ENCODE results near the gene SYTL5.

Gene SYTL5

GRCh38 chrX:38004046-38004445 lies 2.3 kb upstream of the SYTL5 start:
- TF ChIP-seq POLR2AphosphoS5 (IDR thresholded peaks at IDR 0.05; ENCODE audit: borderline replicate concordance, low read depth, low read length) = no peak
- no peak for TF ChIP-seq EZH2 (IDR thresholded peaks at IDR 0.05)
- no peak for TF ChIP-seq FOXP2 (optimal IDR thresholded peaks at IDR 0.05; ENCODE audit: control extremely low read depth, extremely low read length, insufficient read depth)
- Histone ChIP-seq H3K4me3 (no peak overlapping the region), H3K9ac (ENCODE audit: insufficient read length) (no peak overlapping the region), H3K36me3 (ENCODE audit: insufficient read depth, low read length) (no peaks in the 10 kb centered on the region), H3K9me3 (ENCODE audit: low read depth, low read length) (no peaks in the 10 kb centered on the region), H3K27ac (no peak overlapping the region)
- no peak for DNase-seq (ENCODE audit: low read depth, low spot score)

- no peak for DNase-seq (ENCODE audit: low read depth, low spot score)
Observed at GRCh38 chrX:38006778-38007177, 425 bp downstream of the SYTL5 start.

GRCh38 chrX:38008658-38009057 lies 2.3 kb downstream of the SYTL5 start:
- no peak for TF ChIP-seq POLR2AphosphoS5 (IDR thresholded peaks at IDR 0.05; ENCODE audit: borderline replicate concordance, low read depth, low read length)
- TF ChIP-seq FOXP2 (optimal IDR thresholded peaks at IDR 0.05; ENCODE audit: control extremely low read depth, extremely low read length, insufficient read depth) = no peak
- no peak for TF ChIP-seq EZH2 (IDR thresholded peaks at IDR 0.05)
- Histone ChIP-seq H3K4me3 (no peak overlapping the region), H3K9me3 (ENCODE audit: low read depth, low read length) (no peaks in the 10 kb centered on the region), H3K36me3 (ENCODE audit: insufficient read depth, low read length) (no peaks in the 10 kb centered on the region), H3K9ac (ENCODE audit: insufficient read length) (no peak overlapping the region), H3K27ac (no peak overlapping the region)
- DNase-seq (ENCODE audit: low read depth, low spot score) = no peak

More at GRCh38 chrX:38006778-38007177, 425 bp downstream of the SYTL5 start:
- TF ChIP-seq EZH2 (IDR thresholded peaks at IDR 0.05) (no peak), FOXP2 (optimal IDR thresholded peaks at IDR 0.05; ENCODE audit: control extremely low read depth, extremely low read length, insufficient read depth) (no peak), POLR2AphosphoS5 (IDR thresholded peaks at IDR 0.05; ENCODE audit: borderline replicate concordance, low read depth, low read length) (no peak)
- Histone ChIP-seq H3K36me3 (ENCODE audit: insufficient read depth, low read length) (no peaks in the 10 kb centered on the region), H3K27ac (no peak overlapping the region), H3K9ac (ENCODE audit: insufficient read length) (no peak overlapping the region), H3K9me3 (ENCODE audit: low read depth, low read length) (no peaks in the 10 kb centered on the region), H3K4me3 (no peak overlapping the region)

- no peaks in the 10 kb centered on the region for H3K36me3 ChIP-seq (ENCODE audit: insufficient read depth, low read length)
- no peak overlapping the region for H3K27ac ChIP-seq
- H3K9ac ChIP-seq (ENCODE audit: insufficient read length) = no peak overlapping the region
- TF ChIP-seq POLR2AphosphoS5 (IDR thresholded peaks at IDR 0.05; ENCODE audit: borderline replicate concordance, low read depth, low read length) (no peak), EZH2 (IDR thresholded peaks at IDR 0.05) (no peak), FOXP2 (optimal IDR thresholded peaks at IDR 0.05; ENCODE audit: control extremely low read depth, extremely low read length, insufficient read depth) (no peak)
- no peak for DNase-seq (ENCODE audit: low read depth, low spot score)
- no peaks in the 10 kb centered on the region for H3K9me3 ChIP-seq (ENCODE audit: low read depth, low read length)
- H3K4me3 ChIP-seq = no peak overlapping the region
Observed at GRCh38 chrX:38009641-38010040, 3.3 kb downstream of the SYTL5 start.

- no peak for DNase-seq (ENCODE audit: low read depth, low spot score)
- no peak overlapping the region for H3K27ac ChIP-seq
- TF ChIP-seq POLR2AphosphoS5 (IDR thresholded peaks at IDR 0.05; ENCODE audit: borderline replicate concordance, low read depth, low read length) = no peak
- no peak for TF ChIP-seq EZH2 (IDR thresholded peaks at IDR 0.05)
- no peak for TF ChIP-seq FOXP2 (optimal IDR thresholded peaks at IDR 0.05; ENCODE audit: control extremely low read depth, extremely low read length, insufficient read depth)
Observed at GRCh38 chrX:38018766-38019425, 12.5 kb downstream of the SYTL5 start.

GRCh38 chrX:38028300-38028699 lies 21.9 kb downstream of the SYTL5 start:
- H3K4me3 ChIP-seq = no peak overlapping the region
- no peaks in the 10 kb centered on the region for H3K9me3 ChIP-seq (ENCODE audit: low read depth, low read length)
- H3K36me3 ChIP-seq (ENCODE audit: insufficient read depth, low read length) = no peaks in the 10 kb centered on the region
- TF ChIP-seq EZH2 (IDR thresholded peaks at IDR 0.05) = no peak
- TF ChIP-seq FOXP2 (optimal IDR thresholded peaks at IDR 0.05; ENCODE audit: control extremely low read depth, extremely low read length, insufficient read depth) = no peak
- TF ChIP-seq POLR2AphosphoS5 (IDR thresholded peaks at IDR 0.05; ENCODE audit: borderline replicate concordance, low read depth, low read length) = no peak
- no peak overlapping the region for H3K9ac ChIP-seq (ENCODE audit: insufficient read length)
- DNase-seq (ENCODE audit: low read depth, low spot score) = no peak
- no peak overlapping the region for H3K27ac ChIP-seq

More at GRCh38 chrX:38018766-38019425, 12.5 kb downstream of the SYTL5 start:
- Histone ChIP-seq H3K36me3 (ENCODE audit: insufficient read depth, low read length) (no peaks in the 10 kb centered on the region), H3K9me3 (ENCODE audit: low read depth, low read length) (no peaks in the 10 kb centered on the region), H3K9ac (ENCODE audit: insufficient read length) (no peak overlapping the region), H3K4me3 (no peak overlapping the region)

- Histone ChIP-seq H3K27ac (no peak overlapping the region), H3K36me3 (ENCODE audit: insufficient read depth, low read length) (no peaks in the 10 kb centered on the region), H3K9ac (ENCODE audit: insufficient read length) (no peak overlapping the region), H3K9me3 (ENCODE audit: low read depth, low read length) (no peaks in the 10 kb centered on the region), H3K4me3 (no peak overlapping the region)
- DNase-seq (ENCODE audit: low read depth, low spot score) = no peak
- TF ChIP-seq POLR2AphosphoS5 (IDR thresholded peaks at IDR 0.05; ENCODE audit: borderline replicate concordance, low read depth, low read length) (no peak), FOXP2 (optimal IDR thresholded peaks at IDR 0.05; ENCODE audit: control extremely low read depth, extremely low read length, insufficient read depth) (no peak), EZH2 (IDR thresholded peaks at IDR 0.05) (no peak)
Observed at GRCh38 chrX:38036466-38036865, 30.1 kb downstream of the SYTL5 start.

GRCh38 chrX:38038501-38038900 lies 32.1 kb downstream of the SYTL5 start:
- H3K9ac ChIP-seq (ENCODE audit: insufficient read length) = no peak overlapping the region
- no peak for DNase-seq (ENCODE audit: low read depth, low spot score)
- no peak overlapping the region for H3K27ac ChIP-seq
- H3K9me3 ChIP-seq (ENCODE audit: low read depth, low read length) = no peaks in the 10 kb centered on the region
- no peaks in the 10 kb centered on the region for H3K36me3 ChIP-seq (ENCODE audit: insufficient read depth, low read length)
- TF ChIP-seq POLR2AphosphoS5 (IDR thresholded peaks at IDR 0.05; ENCODE audit: borderline replicate concordance, low read depth, low read length) = no peak
- TF ChIP-seq FOXP2 (optimal IDR thresholded peaks at IDR 0.05; ENCODE audit: control extremely low read depth, extremely low read length, insufficient read depth) = no peak
- no peak for TF ChIP-seq EZH2 (IDR thresholded peaks at IDR 0.05)
- H3K4me3 ChIP-seq = no peak overlapping the region

GRCh38 chrX:38041237-38041636 lies 34.9 kb downstream of the SYTL5 start:
- Histone ChIP-seq H3K9me3 (ENCODE audit: low read depth, low read length) (no peaks in the 10 kb centered on the region), H3K9ac (ENCODE audit: insufficient read length) (no peak overlapping the region), H3K36me3 (ENCODE audit: insufficient read depth, low read length) (no peaks in the 10 kb centered on the region), H3K4me3 (no peak overlapping the region), H3K27ac (no peak overlapping the region)
- no peak for TF ChIP-seq EZH2 (IDR thresholded peaks at IDR 0.05)
- no peak for TF ChIP-seq FOXP2 (optimal IDR thresholded peaks at IDR 0.05; ENCODE audit: control extremely low read depth, extremely low read length, insufficient read depth)
- TF ChIP-seq POLR2AphosphoS5 (IDR thresholded peaks at IDR 0.05; ENCODE audit: borderline replicate concordance, low read depth, low read length) = no peak
- no peak for DNase-seq (ENCODE audit: low read depth, low spot score)

Data from SK-N-MC (cell line).